Stimulated activated CD8-positive, alpha-beta memory T cell treated with anti-CD3 and anti-CD28 coated beads, Interleukin-15, amount 100 ng/mL, for 1 hour (primary cell): ENCODE data around the gene AKAP6.

ENCODE experiments used
- DNase-seq: peaks from one replicate; pipeline ENCODE4 v3.0.0-alpha.2; 2020; ENCODE audit warnings: low read depth

AKAP6 gene

DNA sequence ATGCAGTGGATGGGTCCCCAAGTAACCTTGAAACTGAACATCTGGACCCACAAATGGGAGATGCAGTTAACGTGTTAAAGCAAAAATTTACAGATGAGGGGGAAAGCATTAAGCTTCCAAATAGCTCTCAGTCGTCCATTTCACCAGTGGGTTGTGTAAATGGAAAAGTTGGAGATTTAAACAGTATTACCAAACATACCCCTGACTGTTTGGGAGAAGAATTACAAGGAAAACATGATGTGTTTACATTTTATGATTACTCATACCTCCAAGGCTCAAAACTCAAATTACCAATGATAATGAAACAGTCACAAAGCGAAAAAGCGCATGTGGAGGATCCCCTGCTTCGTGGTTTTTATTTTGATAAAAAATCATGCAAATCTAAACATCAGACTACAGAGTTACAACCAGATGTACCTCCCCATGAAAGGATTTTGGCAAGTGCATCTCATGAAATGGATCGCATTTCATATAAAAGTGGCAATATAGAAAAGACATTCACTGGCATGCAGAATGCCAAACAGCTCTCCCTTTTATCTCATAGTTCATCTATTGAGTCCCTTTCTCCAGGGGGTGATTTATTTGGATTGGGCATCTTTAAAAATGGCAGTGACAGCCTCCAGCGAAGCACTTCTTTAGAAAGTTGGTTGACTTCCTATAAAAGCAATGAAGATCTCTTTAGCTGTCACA is 493.0 kb downstream of the AKAP6 start:
- DNase-seq = no peak

DNA sequence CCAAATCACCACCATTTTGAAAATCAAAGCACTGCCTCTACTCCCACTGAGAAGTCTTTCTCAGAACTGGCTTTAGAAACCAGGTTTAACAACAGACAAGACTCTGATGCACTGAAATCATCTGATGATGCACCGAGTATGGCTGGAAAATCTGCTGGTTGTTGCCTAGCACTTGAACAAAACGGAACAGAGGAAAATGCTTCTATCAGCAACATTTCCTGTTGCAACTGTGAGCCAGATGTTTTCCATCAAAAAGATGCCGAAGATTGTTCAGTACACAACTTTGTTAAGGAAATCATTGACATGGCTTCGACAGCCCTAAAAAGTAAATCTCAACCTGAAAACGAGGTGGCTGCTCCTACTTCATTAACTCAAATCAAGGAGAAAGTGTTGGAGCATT is 494.6 kb downstream of the AKAP6 start:
- no peak for DNase-seq

DNA sequence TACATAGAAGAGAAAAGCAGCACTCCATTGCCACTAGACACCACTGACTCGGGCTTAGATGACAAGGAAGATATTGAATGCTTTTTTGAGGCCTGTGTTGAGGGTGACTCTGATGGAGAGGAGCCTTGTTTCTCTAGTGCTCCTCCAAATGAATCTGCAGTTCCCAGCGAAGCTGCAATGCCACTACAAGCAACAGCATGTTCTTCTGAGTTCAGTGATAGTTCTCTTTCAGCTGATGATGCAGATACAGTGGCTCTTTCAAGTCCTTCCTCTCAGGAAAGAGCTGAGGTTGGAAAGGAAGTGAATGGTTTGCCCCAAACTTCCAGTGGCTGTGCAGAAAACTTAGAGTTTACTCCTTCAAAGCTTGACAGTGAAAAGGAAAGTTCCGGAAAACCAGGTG is 495.1 kb downstream of the AKAP6 start:
- no peak for DNase-seq

DNA sequence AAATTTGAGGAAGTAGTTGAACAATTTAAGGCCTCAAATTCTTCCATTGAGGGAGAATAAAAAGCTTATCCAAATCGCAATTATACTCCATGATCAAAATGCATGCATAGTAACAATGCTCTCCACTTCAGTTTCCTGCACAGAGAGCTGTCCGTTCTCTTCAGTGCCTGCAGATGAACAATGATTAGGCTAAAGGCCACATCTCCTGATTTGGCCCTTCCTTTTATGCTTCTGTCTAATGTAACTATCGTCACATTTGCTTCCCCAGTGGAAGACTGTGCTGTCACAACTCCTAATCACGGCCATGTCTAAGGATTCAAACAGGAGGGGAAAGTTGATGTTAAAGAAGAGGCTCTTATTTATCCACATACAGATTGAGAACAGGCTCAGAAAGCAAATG is 496.0 kb downstream of the AKAP6 start:
- no peak for DNase-seq

DNA sequence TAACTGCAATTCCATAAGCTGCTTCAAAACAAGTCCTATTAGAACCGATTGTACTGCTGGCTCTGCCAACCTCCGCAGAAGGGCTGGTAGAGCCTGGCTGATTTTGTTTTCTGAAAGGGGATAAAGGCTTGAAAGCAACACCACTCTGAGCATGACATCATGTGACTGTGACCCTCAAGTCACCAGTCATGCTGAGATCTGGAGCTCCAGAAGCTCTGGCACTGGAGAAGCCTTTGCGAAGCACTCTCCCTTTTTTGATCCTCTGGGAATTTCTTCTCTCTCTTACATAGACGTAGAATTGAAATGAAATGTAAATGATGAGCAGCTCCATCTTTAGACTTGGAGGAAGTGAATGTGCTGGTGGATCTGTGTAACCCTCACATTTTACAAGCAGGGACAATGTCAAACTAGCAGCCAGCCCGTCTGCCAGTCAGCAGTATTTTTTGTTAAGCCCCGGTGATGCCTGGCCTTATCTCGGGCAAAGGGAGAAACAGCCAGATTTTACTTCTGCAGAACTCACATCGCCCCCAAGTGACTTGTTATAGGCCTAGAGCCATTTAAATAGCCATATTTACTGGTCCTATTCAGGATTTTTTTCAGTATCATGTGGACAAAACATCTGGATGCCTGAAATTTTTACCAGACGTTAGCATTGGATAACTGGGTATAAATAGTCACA is 497.4 kb downstream of the AKAP6 start:
- no peak for DNase-seq

DNA sequence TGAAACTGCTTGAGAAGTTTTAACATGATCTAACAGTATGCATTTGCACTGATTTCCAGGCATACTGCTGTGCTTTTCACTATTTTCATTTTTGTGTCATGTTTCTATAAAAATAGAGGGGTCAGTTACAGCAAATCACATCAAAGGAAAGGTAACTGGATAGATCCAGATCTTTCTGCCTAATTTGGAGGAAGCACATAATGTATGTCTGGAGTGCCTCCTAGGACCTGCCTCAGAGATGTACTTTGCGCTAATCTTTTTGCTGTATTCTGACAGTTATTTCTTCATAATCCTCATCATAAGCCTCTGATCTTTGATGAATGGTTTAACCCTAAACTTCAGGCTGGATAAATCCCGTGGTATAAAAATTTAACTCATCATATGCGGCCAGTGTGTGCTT is 498.4 kb downstream of the AKAP6 start:
- no peak for DNase-seq

DNA sequence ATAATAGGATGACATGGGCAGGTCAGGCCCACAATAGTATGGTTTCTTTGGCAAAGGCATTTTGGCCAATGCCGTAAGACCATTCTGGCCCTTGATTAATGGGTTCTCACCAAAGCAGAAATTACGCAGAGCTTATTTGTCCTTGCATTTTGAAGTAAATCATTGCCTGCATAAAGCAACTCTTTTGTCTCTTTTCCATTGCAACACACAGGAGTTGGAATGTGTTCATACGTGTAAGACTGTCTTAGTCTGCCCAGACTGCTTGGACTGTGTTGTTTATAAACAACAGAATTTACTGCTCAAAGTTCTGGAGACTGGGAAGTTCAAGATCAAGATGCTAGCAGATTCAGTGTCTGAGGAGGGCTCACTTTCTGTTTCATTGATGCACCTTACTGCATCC is 506.8 kb downstream of the AKAP6 start:
- DNase-seq = no peak

DNA sequence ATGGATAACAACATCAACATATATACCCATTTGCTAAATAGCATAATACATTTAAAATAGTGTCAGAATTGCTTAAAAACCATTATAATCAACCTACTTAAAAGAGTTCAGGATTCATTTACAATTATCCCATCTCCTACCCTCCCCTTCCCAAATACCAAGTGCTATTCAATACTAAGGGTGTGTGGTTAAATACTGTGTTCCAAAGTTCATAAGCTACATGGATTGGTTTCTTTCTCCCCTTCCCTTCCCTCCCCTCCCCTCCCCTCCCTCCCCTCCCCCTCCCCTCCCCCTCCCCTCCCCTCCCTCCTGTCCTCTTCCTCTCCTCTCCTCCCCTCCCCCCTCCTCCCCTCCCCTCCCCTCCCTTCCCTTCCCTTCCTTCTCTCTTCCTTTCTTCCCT is 512.6 kb downstream of the AKAP6 start:
- no peak for DNase-seq

DNA sequence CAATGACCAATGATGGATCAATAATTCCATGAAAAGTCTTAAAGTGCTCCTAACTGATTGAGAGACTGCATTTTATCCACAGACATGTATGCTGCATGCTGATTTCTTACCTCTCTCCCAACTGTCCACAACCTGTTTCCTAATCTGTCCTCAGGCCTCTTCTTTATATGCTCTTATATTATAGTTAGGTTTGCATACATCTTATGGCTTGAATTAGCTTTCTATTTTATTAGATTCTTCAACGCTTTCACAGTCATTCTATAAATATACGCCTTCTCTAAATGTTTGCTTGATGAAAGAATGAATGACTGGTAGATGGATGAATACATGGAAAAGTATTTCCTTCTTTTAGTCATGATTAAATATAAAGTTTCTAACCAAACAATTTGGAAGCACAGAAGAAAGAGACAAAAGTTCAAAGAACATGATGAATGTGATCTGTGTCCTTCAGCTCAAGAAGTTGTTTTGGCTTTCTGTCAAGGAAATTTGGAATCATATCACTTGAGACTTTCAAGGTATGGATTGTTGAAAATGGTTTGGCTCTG is 517.8 kb downstream of the AKAP6 start:
- DNase-seq = no peak

DNA sequence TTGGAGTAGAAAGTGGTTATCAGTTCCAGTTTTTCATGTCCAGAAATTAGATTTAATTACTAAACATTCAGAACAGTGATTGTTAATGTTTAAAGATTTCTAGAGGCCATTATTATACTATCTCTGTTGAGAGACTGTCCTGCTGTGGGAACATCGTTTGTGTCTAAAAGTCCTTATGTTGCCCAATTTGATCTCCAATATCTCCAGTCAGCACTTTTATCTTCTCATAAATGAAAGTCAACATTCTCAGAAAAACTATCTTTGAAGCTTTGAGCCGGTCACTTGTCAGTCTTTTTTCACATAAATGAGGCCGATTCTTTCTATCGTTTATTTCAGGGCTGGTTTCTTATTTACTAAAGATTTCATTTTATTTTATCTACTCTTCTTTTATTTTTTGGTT is 518.8 kb downstream of the AKAP6 start:
- DNase-seq = no peak

DNA sequence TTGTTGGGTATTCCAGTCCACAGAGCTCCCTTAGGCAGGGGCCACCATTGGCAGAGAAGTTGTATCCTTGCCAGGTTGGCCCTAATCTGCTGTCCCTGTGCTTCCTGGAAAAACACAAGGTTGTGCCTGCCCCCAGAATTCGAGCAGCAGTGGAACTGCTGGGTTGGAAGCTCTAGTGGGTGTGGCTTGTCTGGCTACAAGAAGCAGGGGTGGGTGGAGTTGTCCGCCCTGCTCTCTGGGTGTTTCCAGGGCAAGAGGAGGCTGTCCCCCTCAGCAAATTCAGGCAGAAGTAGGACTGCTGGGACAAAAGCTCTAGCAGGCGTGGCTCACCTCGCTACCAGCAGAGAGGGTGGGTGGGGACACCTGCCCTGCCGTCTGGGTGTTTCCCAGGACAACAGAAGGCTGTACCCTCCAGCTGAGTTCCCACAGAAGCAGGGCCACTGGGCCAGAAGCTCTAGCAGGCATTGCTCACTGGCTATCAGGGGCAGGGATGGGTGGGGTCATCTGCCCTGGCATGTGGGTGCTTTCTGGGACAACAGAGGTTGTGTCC is 536.8 kb downstream of the AKAP6 start:
- DNase-seq = no peak

DNA sequence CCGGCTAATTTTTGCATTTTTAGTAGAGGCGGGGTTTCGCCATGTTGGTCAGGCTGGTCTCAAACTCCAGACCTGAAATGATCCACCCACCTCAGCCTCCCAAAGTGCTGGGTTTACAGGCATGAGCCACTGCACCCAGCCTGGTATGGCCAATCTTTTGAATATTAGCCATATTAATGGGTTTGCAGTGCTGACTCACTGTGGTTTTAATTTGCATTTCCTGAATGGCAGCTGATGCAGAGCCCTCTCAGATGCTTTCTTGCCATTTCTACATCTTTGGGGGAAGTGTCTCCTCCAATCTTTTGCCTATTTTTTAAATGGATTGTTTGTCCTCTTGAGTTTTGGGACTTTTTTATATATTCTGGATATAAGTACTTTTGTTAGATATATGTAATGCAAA is 554.1 kb downstream of the AKAP6 start:
- DNase-seq = no peak
